Measurements from ENCODE around the gene POMT1. TPM values are rescaled to one million over a fixed set of nuclear protein-coding genes. Genes with fewer than 3 reads are reported as not detected.
"Not testable (repeated sequence)": the region's sequence is repeated elsewhere in the genome, so short reads cannot be mapped to it uniquely, and the experiment has no call there.

The POMT1 gene
- total RNA-seq, 2 experiments from 2014 or later, result 42.8 to 43.2 TPM

GRCh38 chr9:131503626-131504465 is 1.1 kb downstream of the POMT1 start:
- Mint-ChIP-seq H3K4me3 (peak overlapping the region; percentile 97), H3K9me3 (no peaks in the 10 kb centered on the region), H3K36me3 (peaks cover 11% of the 10 kb centered on the region), H3K4me1 (ENCODE audit: low read depth) (peaks cover 50% of the 10 kb centered on the region), H3K27ac (peak overlapping the region; percentile 85), H3K27me3 (no peaks in the 10 kb centered on the region)
- intact Hi-C loops (cut with micrococcal nuclease), result loop anchor here (2.0 to 5.0 kb wide), 8 partner anchors 27 to 848 kb away; partner anchors contain the start of genes FAM78A, MED27, SETX and UCK1
- peak; percentile 93 for DNase-seq
- POLR2A ChIA-PET, result interaction anchor here (0.6 to 1.1 kb wide), 2 partner anchors 101 to 851 kb away, joined by 3 to 4 read pairs; partner anchors contain the start of gene SETX
- CTCF ChIA-PET, result interaction anchor here (0.9 to 2.4 kb wide), 8 partner anchors 26 to 755 kb away, joined by 3 to 10 read pairs (median 4); partner anchors contain the start of gene RAPGEF1

GRCh38 chr9:131505012-131505411 is 2.3 kb downstream of the POMT1 start:
- CTCF ChIA-PET, result interaction anchor here (0.9 kb wide), 1 partner anchor 27 kb away, joined by 3 read pairs; no protein-coding TSS in a partner anchor
- peaks cover 18% of the 10 kb centered on the region for H3K36me3 Mint-ChIP-seq
- no peak overlapping the region for H3K27ac Mint-ChIP-seq
- no peaks in the 10 kb centered on the region for H3K9me3 Mint-ChIP-seq
- POLR2A ChIA-PET, result no interaction called here
- intact Hi-C loops (cut with micrococcal nuclease), result no loop called here
- H3K4me3 Mint-ChIP-seq, result no peak overlapping the region
- H3K4me1 Mint-ChIP-seq (ENCODE audit: low read depth), result peaks cover 40% of the 10 kb centered on the region
- no peak for DNase-seq
- H3K27me3 Mint-ChIP-seq, result no peaks in the 10 kb centered on the region

- POLR2A ChIA-PET, result no interaction called here
- DNase-seq, result no peak
- no peaks in the 10 kb centered on the region for H3K27me3 Mint-ChIP-seq
- intact Hi-C loops (cut with micrococcal nuclease), result no loop called here
- no peak overlapping the region for H3K27ac Mint-ChIP-seq
- H3K4me3 Mint-ChIP-seq, result no peak overlapping the region
- no peaks in the 10 kb centered on the region for H3K4me1 Mint-ChIP-seq (ENCODE audit: low read depth)
- peaks cover 33% of the 10 kb centered on the region for H3K36me3 Mint-ChIP-seq
- CTCF ChIA-PET, result interaction anchor here (1.3 kb wide), 1 partner anchor 34 kb away, joined by 3 read pairs; no protein-coding TSS in a partner anchor
- H3K9me3 Mint-ChIP-seq, result no peaks in the 10 kb centered on the region
These were observed 8.7 kb downstream of the POMT1 start for GRCh38 chr9:131511416-131511815.

- DNase-seq, result no peak
- H3K4me1 Mint-ChIP-seq (ENCODE audit: low read depth), result no peaks in the 10 kb centered on the region
- ChIA-PET CTCF (interaction anchor here (1.3 kb wide), 1 partner anchor 34 kb away, joined by 3 read pairs; no protein-coding TSS in a partner anchor), POLR2A (no interaction called here)
- no peak overlapping the region for H3K27ac Mint-ChIP-seq
- intact Hi-C loops (cut with micrococcal nuclease), result no loop called here
- H3K36me3 Mint-ChIP-seq, result peaks cover 31% of the 10 kb centered on the region
- H3K4me3 Mint-ChIP-seq, result no peak overlapping the region
- H3K9me3 Mint-ChIP-seq, result no peaks in the 10 kb centered on the region
- H3K27me3 Mint-ChIP-seq, result no peaks in the 10 kb centered on the region
These were observed 9.2 kb downstream of the POMT1 start for GRCh38 chr9:131511880-131512279.

GRCh38 chr9:131513177-131513576 is 10.5 kb downstream of the POMT1 start:
- ChIA-PET POLR2A (no interaction called here), CTCF (no interaction called here)
- DNase-seq, result no peak
- peaks cover 39% of the 10 kb centered on the region for H3K36me3 Mint-ChIP-seq
- intact Hi-C loops (cut with micrococcal nuclease), result no loop called here
- H3K4me3 Mint-ChIP-seq, result no peak overlapping the region
- H3K27ac Mint-ChIP-seq, result no peak overlapping the region
- no peaks in the 10 kb centered on the region for H3K4me1 Mint-ChIP-seq (ENCODE audit: low read depth)
- H3K9me3 Mint-ChIP-seq, result no peaks in the 10 kb centered on the region
- H3K27me3 Mint-ChIP-seq, result no peaks in the 10 kb centered on the region

- H3K4me1 Mint-ChIP-seq (ENCODE audit: low read depth); POLR2A ChIA-PET; intact Hi-C loops (cut with micrococcal nuclease); H3K27me3 Mint-ChIP-seq; H3K9me3 Mint-ChIP-seq; DNase-seq; H3K4me3 Mint-ChIP-seq; H3K27ac Mint-ChIP-seq; CTCF ChIA-PET: not testable (repeated sequence)
- peaks cover 46% of the 10 kb centered on the region for H3K36me3 Mint-ChIP-seq
These were observed 12.9 kb downstream of the POMT1 start for GRCh38 chr9:131515559-131516031.

- ChIA-PET POLR2A (no interaction called here), CTCF (no interaction called here)
- Mint-ChIP-seq H3K4me1 (ENCODE audit: low read depth) (no peaks in the 10 kb centered on the region), H3K4me3 (no peak overlapping the region), H3K9me3 (no peaks in the 10 kb centered on the region), H3K27me3 (no peaks in the 10 kb centered on the region), H3K27ac (no peak overlapping the region), H3K36me3 (peaks cover 43% of the 10 kb centered on the region)
- intact Hi-C loops (cut with micrococcal nuclease), result no loop called here
- no peak for DNase-seq
These were observed 13.4 kb downstream of the POMT1 start for GRCh38 chr9:131516100-131516499.

- Mint-ChIP-seq H3K36me3 (peaks cover 36% of the 10 kb centered on the region), H3K27ac (no peak overlapping the region), H3K4me3 (no peak overlapping the region), H3K4me1 (ENCODE audit: low read depth) (no peaks in the 10 kb centered on the region), H3K9me3 (no peaks in the 10 kb centered on the region), H3K27me3 (no peaks in the 10 kb centered on the region)
- CTCF ChIA-PET, result interaction anchor here (0.7 kb wide), 1 partner anchor 9 kb away, joined by 4 read pairs; no protein-coding TSS in a partner anchor
- POLR2A ChIA-PET, result no interaction called here
- DNase-seq, result no peak
- intact Hi-C loops (cut with micrococcal nuclease), result no loop called here
These were observed 14.2 kb downstream of the POMT1 start for GRCh38 chr9:131516930-131517329.

GRCh38 chr9:131517761-131518190 is 15.1 kb downstream of the POMT1 start:
- ChIA-PET CTCF (no interaction called here), POLR2A (no interaction called here)
- H3K27ac Mint-ChIP-seq, result no peak overlapping the region
- peaks cover 35% of the 10 kb centered on the region for H3K36me3 Mint-ChIP-seq
- intact Hi-C loops (cut with micrococcal nuclease), result no loop called here
- DNase-seq, result no peak
- no peaks in the 10 kb centered on the region for H3K27me3 Mint-ChIP-seq
- no peak overlapping the region for H3K4me3 Mint-ChIP-seq
- H3K9me3 Mint-ChIP-seq, result no peaks in the 10 kb centered on the region
- no peaks in the 10 kb centered on the region for H3K4me1 Mint-ChIP-seq (ENCODE audit: low read depth)

- Mint-ChIP-seq H3K36me3 (peaks cover 37% of the 10 kb centered on the region), H3K27me3 (no peaks in the 10 kb centered on the region), H3K4me3 (no peak overlapping the region), H3K9me3 (no peaks in the 10 kb centered on the region), H3K4me1 (ENCODE audit: low read depth) (no peaks in the 10 kb centered on the region), H3K27ac (no peak overlapping the region)
- ChIA-PET POLR2A (no interaction called here), CTCF (no interaction called here)
- intact Hi-C loops (cut with micrococcal nuclease), result no loop called here
- no peak for DNase-seq
These were observed 15.8 kb downstream of the POMT1 start for GRCh38 chr9:131518553-131518952.

- Mint-ChIP-seq H3K27me3 (no peaks in the 10 kb centered on the region), H3K4me1 (ENCODE audit: low read depth) (peaks cover 6% of the 10 kb centered on the region), H3K27ac (no peak overlapping the region), H3K4me3 (no peak overlapping the region), H3K36me3 (peaks cover 42% of the 10 kb centered on the region), H3K9me3 (no peaks in the 10 kb centered on the region)
- POLR2A ChIA-PET, result no interaction called here
- no peak for DNase-seq
- intact Hi-C loops (cut with micrococcal nuclease), result no loop called here
- CTCF ChIA-PET, result no interaction called here
These were observed 17.8 kb downstream of the POMT1 start for GRCh38 chr9:131520503-131520902.

- no peaks in the 10 kb centered on the region for H3K9me3 Mint-ChIP-seq
- H3K27ac Mint-ChIP-seq, result no peak overlapping the region
- ChIA-PET POLR2A (no interaction called here), CTCF (no interaction called here)
- no peaks in the 10 kb centered on the region for H3K27me3 Mint-ChIP-seq
- DNase-seq, result no peak
- no peak overlapping the region for H3K4me3 Mint-ChIP-seq
- intact Hi-C loops (cut with micrococcal nuclease), result no loop called here
- H3K36me3 Mint-ChIP-seq, result peaks cover 43% of the 10 kb centered on the region
- peaks cover 6% of the 10 kb centered on the region for H3K4me1 Mint-ChIP-seq (ENCODE audit: low read depth)
These were observed 18.5 kb downstream of the POMT1 start for GRCh38 chr9:131521203-131521602.

GRCh38 chr9:131521822-131522221 is 19.1 kb downstream of the POMT1 start:
- no peak overlapping the region for H3K4me3 Mint-ChIP-seq
- intact Hi-C loops (cut with micrococcal nuclease), result no loop called here
- H3K4me1 Mint-ChIP-seq (ENCODE audit: low read depth), result peaks cover 6% of the 10 kb centered on the region
- no peaks in the 10 kb centered on the region for H3K9me3 Mint-ChIP-seq
- ChIA-PET POLR2A (no interaction called here), CTCF (no interaction called here)
- no peak for DNase-seq
- H3K27ac Mint-ChIP-seq, result no peak overlapping the region
- H3K36me3 Mint-ChIP-seq, result peaks cover 49% of the 10 kb centered on the region
- no peaks in the 10 kb centered on the region for H3K27me3 Mint-ChIP-seq

Measured in activated CD4-positive, alpha-beta memory T cell treated with anti-CD3 and anti-CD28 coated beads for 36 hours (primary cell).